Effector memory CD8-positive, alpha-beta T cell (primary cell): ENCODE data around the gene LUZP4.
"Not testable (repeated sequence)": the region's sequence is repeated elsewhere in the genome, so short reads cannot be mapped to it uniquely, and the experiment has no call there.

Experiments
- ATAC-seq: fragments of 150-1000 bp; cut with Tn5 transposase; replicated peaks from 2 replicates; pipeline ENCODE4 v1.10.0; 2021; ENCODE audit warnings: mild to moderate bottlenecking, moderate library complexity
- DNase-seq, 3 experiments: peaks; one replicate each; pipeline ENCODE4 v3.0.0; 2021
- H3K27ac Mint-ChIP-seq, 2 donors: one replicate each; pipeline ENCODE4 v1.8.0; 2022; ENCODE audit warnings: mild to moderate bottlenecking in 2 of 2, mixed read lengths in 2 of 2, moderate library complexity in 2 of 2
- H3K27me3 Mint-ChIP-seq, 2 donors: one replicate each; pipeline ENCODE4 v1.8.0; 2022; ENCODE audit warnings: mixed read lengths in 2 of 2
- H3K36me3 Mint-ChIP-seq: one replicate; pipeline ENCODE4 v1.8.0; 2022; ENCODE audit warnings: mild to moderate bottlenecking, moderate library complexity, mixed read lengths; ENCODE audit not compliant: insufficient read depth
- H3K4me1 Mint-ChIP-seq, 2 donors: one replicate each; pipeline ENCODE4 v1.8.0; 2022; ENCODE audit warnings: low read depth in 2 of 2, mixed read lengths in 2 of 2
- H3K4me3 Mint-ChIP-seq, 2 donors: one replicate each; pipeline ENCODE4 v1.8.0; 2022; ENCODE audit warnings: mild to moderate bottlenecking in 2 of 2, mixed read lengths in 2 of 2, moderate library complexity in 2 of 2
- H3K9me3 Mint-ChIP-seq, 2 donors: one replicate each; pipeline ENCODE4 v1.8.0; 2022; ENCODE audit warnings: mixed read lengths in 2 of 2

LUZP4 gene

DNA sequence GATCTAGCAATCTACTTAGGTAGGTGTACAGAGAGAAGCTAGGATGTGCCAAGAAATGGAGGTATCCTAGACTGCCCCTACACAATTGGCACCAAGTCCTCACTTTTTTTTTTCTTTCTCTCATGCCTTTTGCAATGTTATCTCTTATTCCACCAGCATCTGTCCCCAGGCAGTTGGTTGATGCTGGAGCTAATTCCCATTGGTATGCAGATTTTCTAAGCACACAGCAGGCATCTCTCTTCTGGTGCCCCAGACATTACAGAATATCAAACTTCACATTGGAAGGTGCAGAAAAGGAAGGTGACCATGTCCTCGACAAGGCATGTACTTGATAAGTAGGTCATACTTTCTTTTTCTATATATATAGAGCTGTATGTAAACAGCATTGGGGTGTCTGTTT is 21.6 kb downstream of the LUZP4 start:
- no peak overlapping the region for H3K27ac Mint-ChIP-seq
- DNase-seq = no peak
- no peaks in the 10 kb centered on the region for H3K4me1 Mint-ChIP-seq
- no peak for ATAC-seq
- H3K27me3 Mint-ChIP-seq = no peaks in the 10 kb centered on the region
- no peak overlapping the region for H3K4me3 Mint-ChIP-seq
- H3K9me3 Mint-ChIP-seq = peaks cover 0 to 2% of the 10 kb centered on the region in 2 donors
- no peaks in the 10 kb centered on the region for H3K36me3 Mint-ChIP-seq

GRCh38 chrX:115311601-115312001 is 22.1 kb downstream of the LUZP4 start:
- Mint-ChIP-seq H3K36me3 (no peaks in the 10 kb centered on the region), H3K27me3 (no peaks in the 10 kb centered on the region), H3K27ac (no peak overlapping the region), H3K9me3 (peaks cover 0 to 2% of the 10 kb centered on the region in 2 donors), H3K4me1 (no peaks in the 10 kb centered on the region), H3K4me3 (no peak overlapping the region)
- DNase-seq (no peak), ATAC-seq (no peak)

DNA sequence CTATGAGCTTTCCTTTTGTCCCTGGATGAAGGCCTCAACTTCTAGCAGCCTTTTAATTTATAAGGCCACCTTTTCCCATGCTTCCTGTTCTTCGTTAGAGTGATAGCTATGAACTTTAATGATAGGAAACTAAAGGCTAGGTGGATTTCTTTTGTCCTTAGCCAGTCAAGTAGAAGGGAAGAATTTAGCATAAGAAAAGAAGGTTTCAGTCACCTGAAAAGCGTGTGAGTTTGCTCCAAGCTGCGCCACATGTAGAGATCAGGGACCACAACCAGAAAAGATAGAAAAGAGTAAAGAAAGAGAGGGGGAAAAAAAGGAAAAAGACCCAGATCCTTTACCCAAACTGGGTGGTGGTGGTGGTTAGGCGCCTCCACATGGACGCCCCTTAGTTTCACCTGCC is 28.6 kb downstream of the LUZP4 start:
- DNase-seq = no peak
- Mint-ChIP-seq H3K36me3 (no peaks in the 10 kb centered on the region), H3K4me3 (no peak overlapping the region), H3K27ac (no peak overlapping the region), H3K4me1 (no peaks in the 10 kb centered on the region), H3K9me3 (peaks cover 0 to 2% of the 10 kb centered on the region in 2 donors), H3K27me3 (no peaks in the 10 kb centered on the region)
- no peak for ATAC-seq

DNA sequence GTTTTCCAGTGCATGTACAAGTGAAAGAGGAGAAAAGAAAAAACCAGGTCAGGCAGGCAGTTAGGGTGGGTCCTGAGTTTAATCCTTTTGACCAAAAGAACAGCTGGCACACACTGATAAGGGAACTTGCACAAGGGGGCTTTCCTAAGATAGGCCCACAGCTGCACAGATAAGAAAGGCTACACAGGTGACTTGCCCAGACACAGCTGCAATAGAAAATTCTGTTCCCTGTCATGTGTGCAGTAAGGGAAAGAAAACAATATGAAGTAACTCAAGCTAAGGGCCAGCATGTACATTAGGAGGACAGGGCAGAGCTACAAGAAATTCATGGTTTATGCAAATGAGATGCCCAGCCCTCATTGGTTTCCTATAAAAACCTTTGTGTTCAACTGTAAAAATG is 32.9 kb downstream of the LUZP4 start:
- Mint-ChIP-seq H3K27ac (no peak overlapping the region), H3K9me3 (no peaks in the 10 kb centered on the region), H3K4me3 (no peak overlapping the region), H3K36me3 (no peaks in the 10 kb centered on the region), H3K4me1 (no peaks in the 10 kb centered on the region), H3K27me3 (no peaks in the 10 kb centered on the region)
- ATAC-seq (no peak), DNase-seq (no peak)

DNA sequence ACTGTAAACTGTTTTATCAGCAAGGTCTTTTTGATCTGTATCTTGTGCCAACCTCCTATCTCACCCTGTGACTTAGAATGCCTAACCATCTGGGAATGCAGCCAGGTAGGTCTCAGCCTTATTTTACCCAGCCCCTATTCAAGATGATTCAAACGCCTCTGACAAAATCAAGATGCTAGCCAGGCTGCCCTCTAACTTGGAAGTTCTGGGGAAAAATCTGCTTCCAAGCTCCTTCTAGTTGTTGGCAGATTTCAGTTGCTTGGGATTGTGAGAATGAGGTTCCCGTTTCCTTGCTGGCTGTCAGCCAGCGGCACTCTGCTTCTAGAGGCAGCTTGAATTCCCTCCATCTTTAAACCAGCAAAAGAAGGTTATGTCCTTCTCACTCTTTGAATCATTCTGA is 34.7 kb downstream of the LUZP4 start:
- no peak overlapping the region for H3K4me3 Mint-ChIP-seq
- H3K36me3 Mint-ChIP-seq = no peaks in the 10 kb centered on the region
- no peaks in the 10 kb centered on the region for H3K27me3 Mint-ChIP-seq
- H3K9me3 Mint-ChIP-seq = peaks cover 0 to 2% of the 10 kb centered on the region in 2 donors
- no peak overlapping the region for H3K27ac Mint-ChIP-seq
- ATAC-seq = no peak
- no peak for DNase-seq
- H3K4me1 Mint-ChIP-seq = no peaks in the 10 kb centered on the region

DNA sequence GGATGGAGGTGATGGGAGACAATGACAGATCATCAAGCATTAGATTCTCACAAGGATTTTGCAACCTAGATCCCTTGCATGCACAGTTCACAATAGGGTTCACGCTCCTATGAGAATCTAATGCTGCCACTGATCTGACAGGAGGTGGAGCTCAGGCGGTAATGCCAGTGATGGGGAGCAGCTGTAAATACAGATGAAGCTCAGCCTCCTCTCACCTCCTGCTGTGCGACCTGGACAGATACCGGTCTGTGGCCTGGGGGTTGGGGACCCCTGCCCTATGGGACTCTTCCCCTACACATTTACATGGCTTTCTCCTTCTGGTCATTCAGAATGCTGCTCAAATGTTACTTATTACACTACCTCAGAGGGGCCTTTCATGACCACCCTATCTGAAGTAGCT is 39.8 kb downstream of the LUZP4 start:
- not testable (repeated sequence) for H3K36me3 Mint-ChIP-seq, H3K27ac Mint-ChIP-seq, H3K27me3 Mint-ChIP-seq, ATAC-seq, H3K4me1 Mint-ChIP-seq, H3K9me3 Mint-ChIP-seq, H3K4me3 Mint-ChIP-seq, DNase-seq

DNA sequence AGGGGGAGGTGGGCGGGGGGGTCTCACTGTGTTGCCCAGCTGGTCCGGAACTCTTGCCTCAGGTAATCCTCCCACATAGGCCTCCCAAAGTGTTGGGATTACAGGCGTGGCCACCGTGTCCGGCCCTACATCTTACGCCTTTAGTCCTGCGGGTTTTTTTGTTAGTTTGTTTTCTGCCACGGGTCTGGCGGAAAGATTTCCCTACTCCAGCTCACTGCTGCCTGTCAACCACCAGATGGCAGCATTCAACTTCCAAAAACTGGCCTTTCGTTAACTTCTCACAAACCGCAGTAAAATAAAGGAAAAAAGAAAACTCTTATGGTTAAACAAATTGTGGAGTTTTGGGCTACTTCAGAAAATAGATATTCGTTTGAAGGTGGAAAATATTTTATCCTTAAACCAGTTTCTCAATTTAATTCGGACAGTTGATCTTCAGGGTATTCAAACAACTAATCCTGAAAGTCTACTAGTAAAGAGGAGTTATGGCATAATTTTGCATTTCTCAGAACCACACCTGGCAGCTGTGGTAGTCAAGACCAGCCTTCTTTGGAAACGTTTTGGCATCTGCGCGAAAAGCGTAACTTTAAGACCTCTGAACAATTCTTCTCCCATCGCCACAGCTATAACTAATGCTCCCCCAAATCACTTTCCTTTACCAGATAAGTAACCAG is 41.1 kb downstream of the LUZP4 start:
- ATAC-seq (no peak), DNase-seq (no peak)
- H3K4me3 Mint-ChIP-seq = no peak overlapping the region
- H3K9me3 Mint-ChIP-seq = peaks cover 0 to 2% of the 10 kb centered on the region in 2 donors
- H3K27me3 Mint-ChIP-seq = no peaks in the 10 kb centered on the region
- H3K4me1 Mint-ChIP-seq = no peaks in the 10 kb centered on the region
- H3K36me3 Mint-ChIP-seq = no peaks in the 10 kb centered on the region
- H3K27ac Mint-ChIP-seq = no peak overlapping the region

DNA sequence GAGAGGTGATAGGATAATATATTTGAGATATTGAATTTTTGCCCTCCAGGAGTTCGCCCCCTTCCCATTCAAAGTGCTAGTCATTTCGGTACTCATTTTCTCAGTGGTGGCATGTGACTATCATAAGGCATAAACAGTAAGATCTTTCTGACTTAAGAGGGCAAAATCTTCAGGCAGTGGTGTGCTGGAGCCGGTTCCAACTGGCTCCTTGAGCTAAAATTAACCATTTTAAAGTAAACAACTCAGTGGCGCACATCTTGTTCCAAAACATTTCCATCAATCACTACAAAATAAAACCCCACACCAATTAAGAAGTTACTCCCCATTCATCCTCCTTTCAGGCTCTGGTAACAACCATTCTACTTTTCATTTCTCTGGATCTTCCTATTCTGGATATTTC is 43.3 kb downstream of the LUZP4 start:
- Mint-ChIP-seq H3K36me3 (no peaks in the 10 kb centered on the region), H3K4me3 (no peak overlapping the region), H3K27me3 (no peaks in the 10 kb centered on the region), H3K4me1 (no peaks in the 10 kb centered on the region), H3K27ac (no peak overlapping the region), H3K9me3 (peaks cover 0 to 2% of the 10 kb centered on the region in 2 donors)
- no peak for DNase-seq
- no peak for ATAC-seq

GRCh38 chrX:115333446-115333845 is 43.9 kb downstream of the LUZP4 start:
- ATAC-seq (no peak), DNase-seq (no peak)
- H3K27me3 Mint-ChIP-seq = no peaks in the 10 kb centered on the region
- H3K4me3 Mint-ChIP-seq = no peak overlapping the region
- H3K36me3 Mint-ChIP-seq = no peaks in the 10 kb centered on the region
- H3K27ac Mint-ChIP-seq = no peak overlapping the region
- H3K9me3 Mint-ChIP-seq = no peaks in the 10 kb centered on the region
- H3K4me1 Mint-ChIP-seq = no peaks in the 10 kb centered on the region

- no peak for DNase-seq
- Mint-ChIP-seq H3K9me3 (no peaks in the 10 kb centered on the region), H3K36me3 (no peaks in the 10 kb centered on the region), H3K27me3 (no peaks in the 10 kb centered on the region), H3K4me3 (no peak overlapping the region), H3K4me1 (no peaks in the 10 kb centered on the region), H3K27ac (no peak overlapping the region)
- ATAC-seq = no peak
Observed at GRCh38 chrX:115337491-115338144, 48.1 kb downstream of the LUZP4 start.

GRCh38 chrX:115339441-115340025 is 50.0 kb downstream of the LUZP4 start:
- Mint-ChIP-seq H3K27ac (no peak overlapping the region), H3K27me3 (no peaks in the 10 kb centered on the region), H3K4me3 (no peak overlapping the region), H3K36me3 (no peaks in the 10 kb centered on the region), H3K4me1 (no peaks in the 10 kb centered on the region), H3K9me3 (no peaks in the 10 kb centered on the region)
- no peak for ATAC-seq
- DNase-seq = no peak

DNA sequence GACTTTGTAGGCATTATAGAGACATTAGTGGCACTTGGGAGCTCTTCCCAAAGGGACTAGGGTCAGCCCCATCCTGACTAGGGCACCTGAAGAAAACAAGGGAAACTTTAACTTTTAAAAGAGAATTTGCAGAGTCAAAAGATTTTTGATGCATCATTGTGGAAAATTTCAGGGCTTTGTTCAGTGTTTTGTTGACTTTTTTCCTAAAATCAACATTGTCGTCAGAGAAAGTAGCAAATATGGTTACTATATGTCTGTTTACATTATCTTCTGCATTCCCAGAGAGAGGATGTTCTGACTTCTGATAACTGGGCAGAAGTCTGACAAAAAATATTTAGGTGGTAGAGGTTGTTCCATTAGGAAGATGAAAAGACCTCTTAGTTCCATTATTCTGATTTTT is 51.9 kb downstream of the LUZP4 start:
- no peaks in the 10 kb centered on the region for H3K9me3 Mint-ChIP-seq
- no peaks in the 10 kb centered on the region for H3K27me3 Mint-ChIP-seq
- DNase-seq = no peak
- no peaks in the 10 kb centered on the region for H3K4me1 Mint-ChIP-seq
- H3K4me3 Mint-ChIP-seq = no peak overlapping the region
- H3K36me3 Mint-ChIP-seq = no peaks in the 10 kb centered on the region
- H3K27ac Mint-ChIP-seq = no peak overlapping the region
- ATAC-seq = no peak

DNA sequence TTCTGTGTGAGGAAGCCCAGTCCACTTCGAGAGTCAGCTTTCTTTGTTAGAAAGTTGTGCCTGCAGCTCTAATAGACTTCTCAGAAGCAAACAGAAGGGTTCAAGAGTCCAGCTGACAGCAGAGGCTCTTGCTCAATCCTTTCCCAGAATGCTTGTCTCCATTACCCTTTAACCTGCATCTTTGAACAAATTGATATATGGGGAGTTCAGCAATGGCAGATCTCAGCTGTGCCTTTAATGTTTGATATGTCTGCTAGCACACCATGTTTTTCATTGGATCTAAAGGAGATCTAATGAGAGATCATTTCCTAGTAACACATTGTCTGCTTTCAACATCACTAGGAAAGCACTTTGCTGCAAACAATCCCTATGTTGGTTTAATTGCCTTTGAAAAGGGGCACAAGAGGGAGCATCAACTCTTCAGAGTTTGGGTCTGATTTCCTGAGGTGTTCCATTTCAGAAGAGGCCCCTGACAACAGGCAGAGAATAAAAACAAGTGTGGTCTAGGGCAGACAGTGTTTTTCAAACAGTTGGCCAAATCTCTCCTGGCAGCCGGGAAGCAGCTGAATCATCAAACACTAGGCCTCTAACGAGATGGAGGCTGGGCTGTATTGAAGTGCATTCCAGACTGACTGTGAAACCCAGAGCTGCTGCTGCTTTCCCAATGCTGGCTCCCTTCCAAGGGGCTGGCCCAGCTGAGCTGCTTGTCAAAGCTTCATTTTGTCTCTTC is 55.5 kb downstream of the LUZP4 start:
- Mint-ChIP-seq H3K27ac (no peak overlapping the region), H3K4me1 (no peaks in the 10 kb centered on the region), H3K36me3 (no peaks in the 10 kb centered on the region), H3K4me3 (no peak overlapping the region), H3K9me3 (peaks cover 0 to under 1% of the 10 kb centered on the region in 2 donors), H3K27me3 (no peaks in the 10 kb centered on the region)
- DNase-seq = no peak
- no peak for ATAC-seq

DNA sequence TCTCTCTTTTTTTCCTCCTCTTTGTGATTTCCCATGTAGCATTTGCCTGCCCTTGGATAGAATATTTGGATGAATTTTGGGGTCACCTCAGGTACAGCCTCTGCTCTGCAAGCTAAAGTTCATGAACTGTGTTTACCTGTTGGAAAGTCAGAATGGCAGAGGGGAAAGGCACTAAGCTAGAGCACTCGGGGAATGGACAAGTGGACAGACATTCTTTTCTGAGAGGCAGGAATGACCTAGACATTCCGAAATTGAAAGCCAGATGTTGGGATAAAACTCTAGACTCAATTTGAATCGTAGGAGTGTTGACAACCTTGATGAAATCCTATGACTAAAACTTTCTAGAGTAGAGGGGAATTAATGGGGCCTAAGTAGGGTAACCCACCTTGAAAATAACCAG is 56.1 kb downstream of the LUZP4 start:
- Mint-ChIP-seq H3K9me3 (peaks cover 3 to 6% of the 10 kb centered on the region in 2 donors), H3K36me3 (no peaks in the 10 kb centered on the region), H3K4me1 (no peaks in the 10 kb centered on the region), H3K27me3 (no peaks in the 10 kb centered on the region), H3K4me3 (no peak overlapping the region), H3K27ac (no peak overlapping the region)
- DNase-seq = no peak
- ATAC-seq = no peak
